GM12872 (cell line): ENCODE data around the gene UNC5A.

ENCODE experiments used
- TF ChIP-seq, protein P1 (sequence below): IDR thresholded peaks from 3 replicates; pipeline ENCODE4 v1.5.1; 2011; ENCODE audit warnings: low read depth, mild to moderate bottlenecking, low read length, moderate library complexity; ENCODE audit not compliant: insufficient read depth

UNC5A gene

GRCh38 chr5:176784218-176785165, 25.9 kb upstream of the UNC5A start:
- TF ChIP-seq, protein P1, sequence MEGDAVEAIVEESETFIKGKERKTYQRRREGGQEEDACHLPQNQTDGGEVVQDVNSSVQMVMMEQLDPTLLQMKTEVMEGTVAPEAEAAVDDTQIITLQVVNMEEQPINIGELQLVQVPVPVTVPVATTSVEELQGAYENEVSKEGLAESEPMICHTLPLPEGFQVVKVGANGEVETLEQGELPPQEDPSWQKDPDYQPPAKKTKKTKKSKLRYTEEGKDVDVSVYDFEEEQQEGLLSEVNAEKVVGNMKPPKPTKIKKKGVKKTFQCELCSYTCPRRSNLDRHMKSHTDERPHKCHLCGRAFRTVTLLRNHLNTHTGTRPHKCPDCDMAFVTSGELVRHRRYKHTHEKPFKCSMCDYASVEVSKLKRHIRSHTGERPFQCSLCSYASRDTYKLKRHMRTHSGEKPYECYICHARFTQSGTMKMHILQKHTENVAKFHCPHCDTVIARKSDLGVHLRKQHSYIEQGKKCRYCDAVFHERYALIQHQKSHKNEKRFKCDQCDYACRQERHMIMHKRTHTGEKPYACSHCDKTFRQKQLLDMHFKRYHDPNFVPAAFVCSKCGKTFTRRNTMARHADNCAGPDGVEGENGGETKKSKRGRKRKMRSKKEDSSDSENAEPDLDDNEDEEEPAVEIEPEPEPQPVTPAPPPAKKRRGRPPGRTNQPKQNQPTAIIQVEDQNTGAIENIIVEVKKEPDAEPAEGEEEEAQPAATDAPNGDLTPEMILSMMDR: no peak

DNA sequence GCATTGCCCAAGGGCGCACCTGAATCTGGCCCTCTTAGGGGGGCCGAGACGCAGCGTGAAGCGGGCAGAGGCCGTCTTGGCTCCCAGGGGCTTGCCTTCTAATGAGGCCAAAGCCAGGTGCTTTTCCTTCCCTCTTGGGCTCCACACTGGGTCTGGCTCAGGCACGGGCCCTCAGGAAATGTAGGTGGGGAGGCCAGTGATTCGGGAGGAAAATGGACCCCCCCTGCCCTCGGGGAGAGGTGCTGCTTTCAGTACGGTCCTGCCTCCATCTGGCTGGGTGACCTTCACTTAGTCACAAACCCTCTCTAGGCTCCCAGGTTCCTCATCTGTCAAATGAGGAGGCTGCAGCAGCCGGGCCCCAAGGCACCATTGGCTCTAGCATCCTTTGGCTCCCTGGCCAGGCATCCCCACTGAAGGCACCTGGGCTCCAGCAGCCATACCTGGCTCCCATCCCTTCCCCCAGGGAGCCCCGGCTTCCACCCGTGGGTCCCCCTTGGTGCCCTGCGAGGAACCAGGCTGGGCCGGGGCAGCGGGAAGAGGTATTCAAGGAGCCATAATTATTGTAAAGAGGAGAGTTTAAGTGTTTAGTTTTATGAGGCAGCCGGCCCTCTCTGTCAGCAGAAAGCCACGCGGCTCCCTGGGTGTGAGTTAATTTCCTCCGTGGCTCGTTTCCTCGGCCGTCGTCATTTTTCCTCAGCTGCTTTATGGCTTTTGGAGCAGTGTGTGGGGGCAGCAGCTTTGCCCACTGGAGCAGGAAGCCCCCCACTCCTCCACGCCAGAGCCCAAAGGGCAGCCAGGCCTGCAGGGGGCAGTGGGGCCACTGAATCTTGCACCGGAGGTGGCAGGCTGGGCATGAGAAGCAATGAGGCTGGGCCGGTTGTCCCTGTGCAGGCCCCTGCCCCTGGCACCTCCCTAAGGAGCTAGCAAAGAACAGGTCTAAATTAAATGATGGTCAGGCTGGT, 24.9 kb upstream of the UNC5A start:
- TF ChIP-seq, protein P1: no peak

GRCh38 chr5:176787676-176788075, 22.7 kb upstream of the UNC5A start:
- TF ChIP-seq, protein P1: no peak

- TF ChIP-seq, protein P1: no peak
Measured at GRCh38 chr5:176788091-176788490, 22.3 kb upstream of the UNC5A start.

GRCh38 chr5:176788941-176789872, 21.2 kb upstream of the UNC5A start:
- TF ChIP-seq, protein P1: no peak

DNA sequence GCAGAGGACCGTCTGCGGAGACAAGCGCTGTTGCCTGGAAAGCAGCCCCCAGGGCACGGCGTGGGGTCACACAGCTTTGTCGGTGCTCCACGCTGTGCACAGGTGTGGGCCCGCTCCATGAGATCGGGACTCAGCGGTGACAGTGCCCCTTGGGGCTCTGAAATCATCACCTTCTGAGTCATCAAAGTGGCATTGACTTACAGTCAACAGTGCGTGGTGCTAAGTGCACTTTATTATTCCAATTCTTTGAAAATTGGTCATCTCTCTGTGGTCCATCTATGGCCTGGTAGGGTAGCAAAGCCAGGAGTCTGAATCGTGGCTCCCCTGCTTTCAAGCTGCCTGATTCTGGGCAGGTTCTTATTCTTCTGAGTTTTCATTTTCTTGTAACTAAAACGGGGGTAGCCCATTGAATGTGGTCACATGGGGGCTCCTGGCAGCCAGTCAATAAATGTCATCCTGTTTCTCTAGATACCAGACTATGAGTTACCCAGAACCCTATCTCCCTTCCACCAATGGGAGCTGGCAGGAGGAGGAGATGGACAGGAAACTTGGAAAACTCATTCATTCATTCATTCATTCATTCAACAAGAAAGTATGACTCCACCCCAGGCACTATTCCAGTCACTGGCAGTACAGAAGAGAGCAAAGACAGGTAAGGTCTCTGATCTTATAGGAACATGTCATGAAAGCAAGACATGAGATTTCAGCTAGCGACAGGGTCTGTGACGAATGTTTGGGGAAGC, 20.3 kb upstream of the UNC5A start:
- TF ChIP-seq, protein P1: no peak
